ENCODE data around the gene PIK3CB. TPM values are rescaled to one million over a fixed set of nuclear protein-coding genes. Genes with fewer than 3 reads are reported as not detected.
A peak's percentile ranks its signal among the peaks of the same experiment; 100 is the strongest.

PIK3CB gene
- total and polyA plus RNA-seq, 4 donors, result 12.8 to 41.9 (median 27.5) TPM

DNA sequence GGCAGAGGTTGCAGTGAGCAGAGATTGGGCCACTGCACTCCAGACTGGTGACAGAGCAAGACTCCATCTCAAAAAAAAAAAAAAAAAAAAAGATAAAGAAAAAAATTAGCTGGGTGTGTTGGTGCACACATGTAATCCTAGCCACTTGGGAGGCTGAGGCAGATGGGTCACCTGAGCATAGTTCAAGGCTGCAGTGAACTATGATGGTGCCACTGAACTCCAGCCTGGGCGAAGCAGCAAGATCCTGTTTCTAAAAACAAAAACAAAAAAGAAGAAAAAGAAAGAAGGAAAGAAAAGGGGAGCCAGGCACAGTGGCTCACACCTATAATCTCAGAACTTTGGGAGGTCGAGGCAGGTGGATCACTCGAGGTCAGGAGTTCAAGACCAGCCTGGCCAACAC, 32.9 kb downstream of the PIK3CB start:
- WGBS, 2 donors, result 98% methylated on average over 3 of the region's 3 CpGs

GRCh38 chr3:138800248-138800647, 34.5 kb downstream of the PIK3CB start:
- 89 to 91% methylated on average over 2 of the region's 2 CpGs for WGBS, 2 donors
- Histone ChIP-seq H3K9me3 (ENCODE audit: control insufficient read depth in 4 of 4, insufficient read depth in 3 of 4, low read length in 3 of 4) (no peaks in the 10 kb centered on the region), H3K27ac (ENCODE audit: low read depth in 1 of 2, low read length in 1 of 2) (peak overlapping the region in 1 of 2 donors; percentile 61), H3K4me1 (ENCODE audit: control insufficient read depth in 5 of 5, insufficient read depth in 5 of 5, low read length in 5 of 5) (peaks cover 0 to 7% (median 0%) of the 10 kb centered on the region in 5 donors), H3K9ac (ENCODE audit: insufficient read depth in 1 of 2, low read length in 2 of 2) (no peak overlapping the region), H3K36me3 (ENCODE audit: control insufficient read depth in 4 of 4, insufficient read depth in 4 of 4, low read length in 4 of 4) (no peaks in the 10 kb centered on the region), H3K4me3 (no peak overlapping the region), H3K27me3 (ENCODE audit: control insufficient read depth in 3 of 3, insufficient read depth in 3 of 3, low read length in 2 of 3) (no peaks in the 10 kb centered on the region)
- no peak for ATAC-seq (ENCODE audit: insufficient read depth, low FRiP score)
- DNase-seq, result no peak
- TF ChIP-seq CTCF (IDR thresholded peaks at IDR 0.05; ENCODE audit: control extremely low read depth, extremely low read depth), result no peak

More for the DNA sequence above, 32.9 kb downstream of the PIK3CB start:
- Histone ChIP-seq H3K4me1 (ENCODE audit: control insufficient read depth in 5 of 5, insufficient read depth in 5 of 5, low read length in 5 of 5) (peaks cover 0 to 7% (median 3%) of the 10 kb centered on the region in 5 donors), H3K36me3 (ENCODE audit: control insufficient read depth in 4 of 4, insufficient read depth in 4 of 4, low read length in 4 of 4) (no peaks in the 10 kb centered on the region), H3K9me3 (ENCODE audit: control insufficient read depth in 4 of 4, insufficient read depth in 3 of 4, low read length in 3 of 4) (no peaks in the 10 kb centered on the region), H3K9ac (ENCODE audit: insufficient read depth in 1 of 2, low read length in 2 of 2) (no peak overlapping the region), H3K4me3 (no peak overlapping the region), H3K27me3 (ENCODE audit: control insufficient read depth in 3 of 3, insufficient read depth in 3 of 3, low read length in 2 of 3) (no peaks in the 10 kb centered on the region), H3K27ac (ENCODE audit: low read depth in 1 of 2, low read length in 1 of 2) (no peak overlapping the region)
- ATAC-seq (ENCODE audit: insufficient read depth, low FRiP score) (no peak), DNase-seq (no peak)
- no peak for TF ChIP-seq CTCF (IDR thresholded peaks at IDR 0.05; ENCODE audit: control extremely low read depth, extremely low read depth)

GRCh38 chr3:138799822-138800221, 34.9 kb downstream of the PIK3CB start:
- 78 to 91% methylated on average over 3 of the region's 3 CpGs for WGBS, 2 donors
- TF ChIP-seq CTCF (IDR thresholded peaks at IDR 0.05; ENCODE audit: control extremely low read depth, extremely low read depth), result no peak
- Histone ChIP-seq H3K4me1 (ENCODE audit: control insufficient read depth in 5 of 5, insufficient read depth in 5 of 5, low read length in 5 of 5) (peaks cover 0 to 7% (median 0%) of the 10 kb centered on the region in 5 donors), H3K9ac (ENCODE audit: insufficient read depth in 1 of 2, low read length in 2 of 2) (no peak overlapping the region), H3K27me3 (ENCODE audit: control insufficient read depth in 3 of 3, insufficient read depth in 3 of 3, low read length in 2 of 3) (no peaks in the 10 kb centered on the region), H3K36me3 (ENCODE audit: control insufficient read depth in 4 of 4, insufficient read depth in 4 of 4, low read length in 4 of 4) (no peaks in the 10 kb centered on the region), H3K27ac (ENCODE audit: low read depth in 1 of 2, low read length in 1 of 2) (peak overlapping the region in 1 of 2 donors; percentile 75), H3K4me3 (no peak overlapping the region), H3K9me3 (ENCODE audit: control insufficient read depth in 4 of 4, insufficient read depth in 3 of 4, low read length in 3 of 4) (no peaks in the 10 kb centered on the region)
- DNase-seq, result no peak
- peak; percentile 34 for ATAC-seq (ENCODE audit: insufficient read depth, low FRiP score)

- TF ChIP-seq CTCF (IDR thresholded peaks at IDR 0.05; ENCODE audit: control extremely low read depth, extremely low read depth), result no peak
- Histone ChIP-seq H3K9me3 (ENCODE audit: control insufficient read depth in 4 of 4, insufficient read depth in 3 of 4, low read length in 3 of 4) (no peaks in the 10 kb centered on the region), H3K36me3 (ENCODE audit: control insufficient read depth in 4 of 4, insufficient read depth in 4 of 4, low read length in 4 of 4) (peaks cover 0 to 1% (median 0%) of the 10 kb centered on the region in 4 donors), H3K27me3 (ENCODE audit: control insufficient read depth in 3 of 3, insufficient read depth in 3 of 3, low read length in 2 of 3) (no peaks in the 10 kb centered on the region), H3K27ac (ENCODE audit: low read depth in 1 of 2, low read length in 1 of 2) (no peak overlapping the region), H3K4me1 (ENCODE audit: control insufficient read depth in 5 of 5, insufficient read depth in 5 of 5, low read length in 5 of 5) (peaks cover 0 to 7% (median 0%) of the 10 kb centered on the region in 5 donors), H3K4me3 (no peak overlapping the region), H3K9ac (ENCODE audit: insufficient read depth in 1 of 2, low read length in 2 of 2) (no peak overlapping the region)
- no peak for DNase-seq
- WGBS, 2 donors, result 96 to 98% methylated on average over 1 of the region's 1 CpG
- no peak for ATAC-seq (ENCODE audit: insufficient read depth, low FRiP score)
These were observed 37.2 kb downstream of the PIK3CB start for GRCh38 chr3:138797508-138798038.

Data from lung (tissue), 12 donors.